ENCODE results near the gene FGGY.

Gene FGGY

GRCh38 chr1:59672851-59673572 is 376.1 kb downstream of the FGGY start:
- H3K4me3 ChIP-seq (ENCODE audit: low read depth, low read length) = no peak overlapping the region
- no peak for DNase-seq (ENCODE audit: low read depth)

DNA sequence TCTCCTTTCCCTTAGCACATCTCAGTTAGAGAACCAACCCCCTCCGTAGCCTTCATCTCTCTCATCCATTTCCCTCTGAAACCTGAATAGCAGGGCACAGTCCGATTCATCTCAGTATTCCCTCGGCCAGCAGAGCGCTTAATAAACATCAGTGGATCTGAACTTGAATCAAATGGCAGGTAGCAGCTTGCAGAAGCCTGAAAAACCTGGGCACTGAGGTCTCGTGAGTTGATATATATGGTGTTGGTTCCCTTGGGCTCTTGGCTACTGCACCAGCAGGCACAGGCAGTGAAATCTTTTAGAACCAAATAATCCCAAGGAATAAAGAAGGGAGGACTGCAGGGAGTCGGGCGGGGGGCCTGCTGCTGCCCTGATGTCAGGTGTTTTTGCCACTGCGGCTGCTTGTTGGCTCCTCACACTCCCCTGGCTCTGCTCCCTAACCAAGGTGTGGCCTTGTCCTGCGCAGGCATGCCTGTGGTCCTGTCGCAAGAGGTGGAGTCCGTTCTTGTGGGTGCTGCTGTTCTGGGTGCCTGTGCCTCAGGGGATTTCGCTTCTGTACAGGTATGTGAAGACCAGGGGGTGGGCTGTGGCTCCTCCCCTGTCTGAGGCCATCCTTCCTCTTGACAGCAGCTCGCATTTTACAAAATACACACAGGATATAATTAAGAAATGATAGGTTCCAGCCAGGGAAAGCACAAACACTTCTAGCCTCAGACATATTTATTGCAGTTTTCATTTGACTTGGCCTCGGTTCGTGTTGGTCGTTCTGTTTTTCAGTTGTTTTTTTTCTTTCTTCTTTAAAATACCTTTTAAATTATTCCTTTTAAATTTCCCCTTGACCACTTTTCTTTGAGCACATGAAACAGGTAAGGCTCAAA is 376.9 kb downstream of the FGGY start:
- H3K4me3 ChIP-seq (ENCODE audit: low read depth, low read length) = no peak overlapping the region
- DNase-seq (ENCODE audit: low read depth) = no peak

GRCh38 chr1:59674595-59674994 is 377.7 kb downstream of the FGGY start:
- no peak for DNase-seq (ENCODE audit: low read depth)
- H3K4me3 ChIP-seq (ENCODE audit: low read depth, low read length) = no peak overlapping the region

GRCh38 chr1:59675936-59676335 is 379.0 kb downstream of the FGGY start:
- DNase-seq (ENCODE audit: low read depth) = no peak
- H3K4me3 ChIP-seq (ENCODE audit: low read depth, low read length) = no peak overlapping the region

GRCh38 chr1:59678040-59678439 is 381.1 kb downstream of the FGGY start:
- H3K4me3 ChIP-seq (ENCODE audit: low read depth, low read length) = no peak overlapping the region
- DNase-seq (ENCODE audit: low read depth) = no peak

DNA sequence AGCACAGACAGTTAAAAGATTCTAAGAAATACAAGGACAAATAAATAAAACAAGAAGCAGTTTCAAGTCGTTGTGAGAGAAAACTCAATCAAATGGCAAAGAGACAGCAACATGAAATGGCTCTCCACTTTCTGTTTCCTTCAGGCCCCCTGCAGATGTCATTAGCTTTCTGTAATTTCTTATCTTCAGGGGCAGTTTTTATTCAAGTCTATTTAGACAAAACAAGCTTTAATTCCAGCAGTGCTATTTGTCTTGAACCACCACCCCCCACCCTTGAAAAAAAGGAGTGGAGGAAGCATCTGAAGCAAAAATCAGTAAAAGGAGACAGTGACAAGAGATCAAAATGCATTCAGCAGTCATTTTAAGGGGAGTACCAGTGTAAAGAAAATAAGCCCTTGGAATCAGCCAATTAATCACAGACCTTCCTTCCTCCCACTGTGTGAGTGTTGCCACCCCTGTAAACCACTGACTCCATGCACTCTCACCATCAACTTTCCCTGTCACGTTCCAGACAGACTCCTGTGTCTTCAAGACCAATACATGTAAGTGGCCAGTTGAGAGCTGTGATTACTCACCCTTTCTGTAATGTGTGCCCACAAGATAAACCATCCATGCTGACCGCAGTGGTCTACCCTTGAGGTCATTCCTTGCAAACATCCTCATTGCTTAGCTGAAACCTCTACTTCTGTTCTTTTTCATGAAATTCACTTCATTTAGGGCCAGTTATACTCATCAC is 381.8 kb downstream of the FGGY start:
- peak; percentile 99 for DNase-seq (ENCODE audit: low read depth)
- no peak overlapping the region for H3K4me3 ChIP-seq (ENCODE audit: low read depth, low read length)

GRCh38 chr1:59680044-59680443 is 383.1 kb downstream of the FGGY start:
- no peak for DNase-seq (ENCODE audit: low read depth)

DNA sequence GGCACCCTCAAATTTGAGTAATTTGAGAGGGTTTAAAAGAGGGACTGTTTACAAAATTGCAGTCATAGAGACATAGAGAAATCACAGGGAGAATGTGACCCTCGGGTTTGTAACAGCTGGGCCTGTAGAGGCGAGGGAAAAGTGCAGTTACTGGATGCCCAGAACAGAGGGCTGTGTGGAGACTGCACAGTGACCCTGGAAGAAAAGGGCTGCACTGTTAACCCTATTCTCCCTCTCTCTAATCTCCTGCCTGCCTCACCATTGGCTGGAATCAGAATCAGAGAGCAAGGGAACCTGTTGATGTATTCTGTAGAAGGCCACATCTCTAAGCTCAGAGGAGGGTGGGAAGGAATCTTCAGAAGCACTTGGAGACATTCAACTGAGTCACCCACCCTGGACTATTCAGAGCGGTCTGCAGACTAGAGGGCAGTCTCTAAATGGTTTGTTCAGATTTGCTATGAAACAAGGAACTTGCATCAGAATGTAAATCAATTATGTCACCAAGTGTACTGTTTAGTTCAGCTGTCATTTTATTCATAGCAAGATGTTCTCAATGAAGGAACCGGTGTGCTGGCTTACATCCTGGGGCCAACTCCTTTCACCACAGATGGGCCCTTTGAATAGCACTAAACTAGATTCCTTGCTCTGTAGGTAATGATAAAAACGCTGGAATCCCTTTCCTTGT is 385.6 kb downstream of the FGGY start:
- peak; percentile 74 for DNase-seq (ENCODE audit: low read depth)
- H3K4me3 ChIP-seq (ENCODE audit: low read depth, low read length) = no peak overlapping the region

More at GRCh38 chr1:59680044-59680443, 383.1 kb downstream of the FGGY start:
- H3K4me3 ChIP-seq (ENCODE audit: low read depth, low read length) = no peak overlapping the region

- no peak overlapping the region for H3K4me3 ChIP-seq (ENCODE audit: low read depth, low read length)
- DNase-seq (ENCODE audit: low read depth) = no peak
Observed at GRCh38 chr1:59683197-59683596, 386.3 kb downstream of the FGGY start.

- H3K4me3 ChIP-seq (ENCODE audit: low read depth, low read length) = no peak overlapping the region
- no peak for DNase-seq (ENCODE audit: low read depth)
Observed at GRCh38 chr1:59684698-59685097, 387.8 kb downstream of the FGGY start.

- no peak for DNase-seq (ENCODE audit: low read depth)
- H3K4me3 ChIP-seq (ENCODE audit: low read depth, low read length) = no peak overlapping the region
Observed at GRCh38 chr1:59685101-59685500, 388.2 kb downstream of the FGGY start.

- no peak overlapping the region for H3K4me3 ChIP-seq (ENCODE audit: low read depth, low read length)
- no peak for DNase-seq (ENCODE audit: low read depth)
Observed at GRCh38 chr1:59685666-59686065, 388.8 kb downstream of the FGGY start.

GRCh38 chr1:59686170-59686569 is 389.3 kb downstream of the FGGY start:
- H3K4me3 ChIP-seq (ENCODE audit: low read depth, low read length) = no peak overlapping the region

DNA sequence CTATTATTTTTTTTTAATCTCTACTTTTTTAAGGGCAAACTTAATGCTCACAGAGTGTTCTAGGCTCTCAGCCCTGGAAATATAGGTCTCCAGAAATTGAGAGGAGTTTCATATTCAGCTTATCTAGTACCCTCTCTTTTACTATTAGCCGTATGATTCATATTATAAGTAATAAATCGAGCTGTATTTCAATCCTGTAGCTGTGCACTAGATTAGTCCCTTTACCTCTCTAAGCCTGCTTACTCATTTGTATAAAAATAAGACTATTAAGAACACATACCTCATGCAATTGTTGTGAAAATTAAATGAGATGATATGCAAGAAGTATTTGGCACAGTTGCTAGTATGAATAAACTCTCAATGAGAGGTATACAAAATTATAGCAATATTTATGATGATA is 389.7 kb downstream of the FGGY start:
- DNase-seq (ENCODE audit: low read depth) = no peak
- no peak overlapping the region for H3K4me3 ChIP-seq (ENCODE audit: low read depth, low read length)

More at GRCh38 chr1:59686170-59686569, 389.3 kb downstream of the FGGY start:
- no peak for DNase-seq (ENCODE audit: low read depth)

DNA sequence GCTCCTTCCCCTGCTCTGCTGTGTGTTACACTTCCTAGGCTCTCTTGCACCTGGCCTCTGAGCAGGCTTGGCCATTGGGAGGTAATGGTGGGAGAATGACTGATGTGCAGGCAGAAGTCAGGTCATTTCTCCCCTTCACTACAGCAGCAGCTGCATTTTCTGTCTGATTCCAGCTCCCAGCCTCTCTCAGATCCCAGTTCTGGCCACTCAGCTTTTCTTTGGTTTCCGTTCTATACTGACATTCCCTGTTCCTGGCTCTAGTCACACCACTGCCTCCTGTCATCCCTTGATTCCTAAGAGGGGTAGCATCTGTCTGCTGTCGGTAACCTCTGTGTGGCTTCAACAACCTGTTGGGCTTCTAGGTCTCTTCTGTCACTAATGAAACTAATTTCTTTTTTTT is 390.2 kb downstream of the FGGY start:
- no peak overlapping the region for H3K4me3 ChIP-seq (ENCODE audit: low read depth, low read length)
- DNase-seq (ENCODE audit: low read depth) = no peak

DNA sequence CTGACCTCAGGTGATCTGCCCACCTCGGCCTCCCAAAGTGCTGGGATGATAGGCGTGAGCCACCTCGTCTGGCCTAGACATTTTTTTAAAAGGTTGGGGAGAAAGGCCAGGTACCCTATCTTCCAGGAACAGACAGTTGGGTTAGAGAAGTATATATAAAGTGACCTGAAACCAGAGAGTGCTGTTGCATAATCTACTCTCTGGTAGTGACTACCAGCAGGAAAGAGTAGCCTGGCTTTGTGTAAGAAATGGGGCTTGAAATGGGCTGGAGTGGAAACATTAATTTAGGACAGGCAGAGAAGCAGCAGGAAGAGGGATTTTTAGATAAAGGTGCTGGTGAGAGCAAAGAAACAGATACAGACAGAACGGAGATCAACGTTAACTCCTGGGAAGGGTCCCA is 392.1 kb downstream of the FGGY start:
- no peak overlapping the region for H3K4me3 ChIP-seq (ENCODE audit: low read depth, low read length)
- DNase-seq (ENCODE audit: low read depth) = no peak

DNA sequence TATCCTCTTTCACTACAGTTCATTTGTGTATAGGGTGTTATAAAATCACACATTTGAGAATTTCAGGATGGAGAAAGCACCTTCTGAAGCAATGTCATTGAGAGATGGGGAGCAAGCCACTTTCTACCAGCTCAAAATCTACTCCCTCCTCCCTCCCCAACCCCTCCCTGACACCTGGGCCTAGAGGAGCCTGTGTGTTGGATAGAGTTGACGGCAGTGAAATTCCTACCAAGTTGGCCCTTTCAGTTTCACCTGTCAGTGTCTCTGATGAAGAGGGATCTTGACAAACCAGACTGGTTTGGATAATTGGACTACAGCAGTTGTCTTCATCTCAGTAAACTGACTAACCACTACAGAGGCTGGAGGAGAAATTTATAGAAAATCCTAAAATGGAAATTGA is 392.8 kb downstream of the FGGY start:
- H3K4me3 ChIP-seq (ENCODE audit: low read depth, low read length) = no peak overlapping the region
- DNase-seq (ENCODE audit: low read depth) = no peak

DNA sequence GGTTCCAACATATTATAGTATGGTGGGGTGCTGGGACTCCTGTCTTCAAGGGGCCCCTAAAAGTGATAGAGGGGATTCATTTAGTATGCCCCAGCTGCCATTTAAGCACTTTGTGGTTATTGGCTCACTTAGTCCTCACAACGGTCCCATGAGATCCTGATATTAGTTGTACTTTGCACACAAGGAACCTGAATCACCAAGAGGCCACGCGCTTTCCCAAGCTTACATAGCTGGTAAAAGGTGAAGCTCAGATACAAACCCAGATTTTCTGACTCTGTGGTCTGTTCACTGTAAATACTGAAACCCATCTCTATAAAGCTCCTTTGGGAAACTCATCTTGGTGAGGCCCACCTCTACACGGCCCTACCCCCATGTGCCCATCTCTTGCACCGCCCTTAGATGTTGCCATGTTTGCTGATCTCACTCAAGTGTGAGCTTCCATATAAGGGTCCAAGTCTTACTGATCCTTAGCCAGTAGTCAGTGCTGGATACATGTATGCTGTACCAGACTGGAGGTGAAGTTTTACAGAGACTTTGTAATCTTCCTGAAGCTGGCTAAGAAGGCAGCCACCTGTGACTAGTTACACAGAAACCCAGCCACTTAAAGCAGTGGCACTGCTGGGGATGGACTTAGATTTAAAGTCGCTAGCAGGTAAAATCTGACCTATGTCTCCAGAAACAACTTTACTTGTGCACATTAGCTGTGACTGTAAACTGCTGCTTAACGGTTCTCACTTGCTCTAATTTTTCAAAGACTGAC is 393.5 kb downstream of the FGGY start:
- no peak overlapping the region for H3K4me3 ChIP-seq (ENCODE audit: low read depth, low read length)
- DNase-seq (ENCODE audit: low read depth) = no peak

DNA sequence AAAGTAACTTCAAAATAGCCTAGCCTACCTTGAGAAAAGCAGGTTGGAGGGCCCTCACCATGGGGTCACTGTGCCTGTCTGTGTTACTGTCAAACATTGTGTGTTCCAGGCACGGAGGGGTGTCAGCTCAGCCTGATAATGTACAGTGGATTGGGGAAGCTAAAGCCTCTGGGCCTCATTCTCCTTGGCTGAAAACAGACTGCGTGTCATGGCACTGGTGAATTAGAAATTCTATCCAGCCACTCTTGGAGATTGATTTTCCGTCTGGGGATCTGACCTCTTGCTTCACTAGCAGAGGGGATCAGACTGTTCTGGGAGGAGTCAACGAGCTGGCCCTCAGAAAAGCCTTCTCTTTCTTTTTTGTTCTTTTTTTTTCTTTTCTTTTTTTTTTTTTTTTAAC is 394.4 kb downstream of the FGGY start:
- no peak overlapping the region for H3K4me3 ChIP-seq (ENCODE audit: low read depth, low read length)
- DNase-seq (ENCODE audit: low read depth) = no peak
